Right forelimb (tissue), 1 donor: Measurements from ENCODE around the gene TSPY1.
"Not testable (repeated sequence)": the region's sequence is repeated elsewhere in the genome, so short reads cannot be mapped to it uniquely, and the experiment has no call there.

Experiments used
- DNase-seq: peaks from one replicate; pipeline ENCODE4 v3.0.0-alpha.2; 2018

The TSPY1 gene

GRCh38 chrY:9466655-9467054 is at the start of gene TSPY1:
TSPY1 (plus strand) TSS chrY:9466955; CDS start chrY:9467001, 46 bp downstream.
- DNase-seq = not testable (repeated sequence)

- not testable (repeated sequence) for DNase-seq
These were observed 20.2 kb downstream of the TSPY1 start, which contains the start of gene TSPY9 for GRCh38 chrY:9486967-9487366. TSPY9 (plus strand) TSS chrY:9487267; CDS start chrY:9487313, 46 bp downstream.

- not testable (repeated sequence) for DNase-seq
These were observed 37.6 kb downstream of the TSPY1 start for GRCh38 chrY:9504396-9504795.

GRCh38 chrY:9516287-9516686 is 49.5 kb downstream of the TSPY1 start:
- DNase-seq = not testable (repeated sequence)
